Measurements from ENCODE around the gene LHPP. TPM values are rescaled to one million over a fixed set of nuclear protein-coding genes. Genes with fewer than 3 reads are reported as not detected.

LHPP gene, protein sequence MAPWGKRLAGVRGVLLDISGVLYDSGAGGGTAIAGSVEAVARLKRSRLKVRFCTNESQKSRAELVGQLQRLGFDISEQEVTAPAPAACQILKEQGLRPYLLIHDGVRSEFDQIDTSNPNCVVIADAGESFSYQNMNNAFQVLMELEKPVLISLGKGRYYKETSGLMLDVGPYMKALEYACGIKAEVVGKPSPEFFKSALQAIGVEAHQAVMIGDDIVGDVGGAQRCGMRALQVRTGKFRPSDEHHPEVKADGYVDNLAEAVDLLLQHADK
- 10 to 100 TPM; 11.1 to 15.1 TPM for total RNA-seq

DNA sequence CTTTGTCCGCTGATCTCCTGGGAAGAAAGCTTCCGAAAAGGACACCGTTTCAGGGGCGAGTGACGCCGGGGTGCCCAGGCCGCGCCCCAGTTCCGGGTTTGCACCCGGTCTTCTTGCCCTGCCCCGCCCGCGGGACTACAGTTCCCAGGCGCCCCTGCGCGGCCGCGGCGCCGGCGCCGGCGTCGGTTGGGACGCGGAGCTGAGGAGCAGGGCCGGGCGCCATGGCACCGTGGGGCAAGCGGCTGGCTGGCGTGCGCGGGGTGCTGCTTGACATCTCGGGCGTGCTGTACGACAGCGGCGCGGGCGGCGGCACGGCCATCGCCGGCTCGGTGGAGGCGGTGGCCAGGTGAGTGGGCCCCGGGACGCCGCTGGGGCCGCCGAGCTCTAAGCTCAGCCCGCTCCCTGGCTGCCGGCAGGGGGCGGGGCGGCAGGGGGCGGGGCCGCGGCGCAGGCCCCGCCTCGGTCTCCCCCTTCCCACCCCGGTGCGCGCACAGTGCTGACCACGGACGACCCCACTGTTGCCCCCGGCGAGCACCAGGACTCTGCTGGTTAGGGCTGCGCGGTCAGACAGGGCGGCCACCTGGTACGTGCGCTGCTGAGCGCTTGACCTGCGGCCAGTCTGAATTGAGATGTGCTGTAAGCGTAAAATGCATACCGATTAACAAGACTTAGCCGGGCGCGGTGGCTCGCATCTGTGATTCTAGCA lies at the start of gene LHPP:
Gene LHPP (plus strand): TSS at position 182 of the 706 bp plus-strand sequence. CDS start 40 bp downstream, at position 222.
- TF ChIP-seq CTCF (IDR thresholded peaks at IDR 0.05): peak; percentile 29
- peak; percentile 95 for ATAC-seq
- Mint-ChIP-seq H3K27ac (peak within 1 kb of the TSS; percentile 96), H3K27me3 (peaks cover 5% of the 10 kb centered on the region), H3K36me3 (ENCODE audit: low read depth) (no peaks in the 10 kb centered on the region), H3K4me3 (peak within 1 kb of the TSS; percentile 72), H3K4me1 (ENCODE audit: low read depth) (peaks cover 32% of the 10 kb centered on the region), H3K9me3 (no peaks in the 10 kb centered on the region)
- DNase-seq: peak; percentile 90
- intact Hi-C loops (cut with micrococcal nuclease): no loop called here
- POLR2A ChIA-PET: interaction anchor here (1.2 to 3.3 kb wide), 5 partner anchors 10 to 44 kb away, joined by 3 to 14 read pairs (median 5); partner anchors contain the start of genes NKX1-2 and OAT
- CTCF ChIA-PET: interaction anchor here (0.7 to 1.4 kb wide), 4 partner anchors 11 to 73 kb away, joined by 3 to 10 read pairs (median 3); no protein-coding TSS in a partner anchor

DNA sequence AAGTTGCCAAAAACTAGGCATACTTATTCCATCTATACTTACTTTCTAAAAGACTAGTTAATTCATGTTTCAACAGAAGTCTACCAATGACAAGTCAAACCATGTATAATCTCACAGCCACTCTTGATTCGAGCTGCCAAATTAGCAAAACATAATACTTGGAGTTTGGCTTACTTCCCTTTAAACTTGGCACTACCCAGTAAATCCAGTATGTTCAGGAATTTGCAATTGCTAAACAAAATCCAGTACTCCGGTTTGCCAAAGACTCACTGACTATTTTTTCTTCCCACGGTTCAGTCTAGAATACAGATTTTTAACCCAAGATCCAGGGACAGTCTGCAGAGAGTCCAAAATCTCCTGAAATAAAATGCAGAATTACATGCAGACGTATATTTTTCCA lies 47.5 kb upstream of the LHPP start:
- ChIA-PET POLR2A (no interaction called here), CTCF (interaction anchor here (0.6 to 4.8 kb wide), 5 partner anchors 10 to 419 kb away, joined by 3 to 45 read pairs (median 4); no protein-coding TSS in a partner anchor)
- Mint-ChIP-seq H3K9me3 (no peaks in the 10 kb centered on the region), H3K36me3 (ENCODE audit: low read depth) (peaks cover 13% of the 10 kb centered on the region), H3K27me3 (no peaks in the 10 kb centered on the region), H3K27ac (no peak overlapping the region), H3K4me3 (no peak overlapping the region), H3K4me1 (ENCODE audit: low read depth) (peaks cover 13% of the 10 kb centered on the region)
- intact Hi-C loops (cut with micrococcal nuclease): no loop called here
- ATAC-seq: no peak
- DNase-seq: no peak
- no peak for TF ChIP-seq CTCF (IDR thresholded peaks at IDR 0.05)

DNA sequence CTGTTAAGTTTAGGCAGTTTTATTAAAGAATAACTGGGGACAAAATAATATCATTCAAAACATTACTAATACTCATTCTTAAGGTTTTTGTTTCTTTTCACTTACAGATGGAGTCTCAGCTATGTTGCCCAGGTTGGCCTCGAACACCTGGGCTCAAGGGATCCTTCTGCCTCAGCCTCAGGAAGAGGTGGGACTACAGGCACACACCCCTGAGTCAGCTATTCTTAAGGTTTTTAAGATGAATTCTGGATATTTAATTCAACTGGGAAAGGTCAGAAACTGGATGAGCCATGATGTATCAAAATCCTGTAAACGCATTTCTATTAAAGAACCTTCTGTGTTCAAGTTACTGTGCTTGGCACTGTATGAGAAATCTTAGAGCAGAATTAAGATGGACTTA lies 46.4 kb upstream of the LHPP start:
- CTCF ChIA-PET: interaction anchor here (4.2 to 4.8 kb wide), 2 partner anchors 11 to 25 kb away, joined by 27 to 45 read pairs; no protein-coding TSS in a partner anchor
- Mint-ChIP-seq H3K4me3 (no peak overlapping the region), H3K36me3 (ENCODE audit: low read depth) (peaks cover 8% of the 10 kb centered on the region), H3K27ac (no peak overlapping the region), H3K4me1 (ENCODE audit: low read depth) (peaks cover 16% of the 10 kb centered on the region), H3K9me3 (no peaks in the 10 kb centered on the region), H3K27me3 (peaks cover under 1% of the 10 kb centered on the region)
- intact Hi-C loops (cut with micrococcal nuclease): no loop called here
- ATAC-seq (no peak), DNase-seq (no peak)
- POLR2A ChIA-PET: no interaction called here
- no peak for TF ChIP-seq CTCF (IDR thresholded peaks at IDR 0.05)

GRCh38 chr10:124416733-124417132 lies 44.9 kb upstream of the LHPP start:
- H3K27me3 Mint-ChIP-seq: peaks cover 2% of the 10 kb centered on the region
- intact Hi-C loops (cut with micrococcal nuclease): no loop called here
- DNase-seq (no peak), ATAC-seq (no peak)
- peak overlapping the region; percentile 27 for H3K4me3 Mint-ChIP-seq
- peaks cover 16% of the 10 kb centered on the region for H3K4me1 Mint-ChIP-seq (ENCODE audit: low read depth)
- TF ChIP-seq CTCF (IDR thresholded peaks at IDR 0.05): no peak
- peaks cover 5% of the 10 kb centered on the region for H3K36me3 Mint-ChIP-seq (ENCODE audit: low read depth)
- ChIA-PET CTCF (interaction anchor here (1.0 to 1.4 kb wide), 3 partner anchors 8 to 21 kb away, joined by 3 to 5 read pairs (median 3); no protein-coding TSS in a partner anchor), POLR2A (interaction anchor here (2.5 kb wide), 1 partner anchor 45 kb away, joined by 10 read pairs; the partner anchor contains the start of gene LHPP)
- H3K9me3 Mint-ChIP-seq: no peaks in the 10 kb centered on the region
- H3K27ac Mint-ChIP-seq: no peak overlapping the region

All from activated CD8-positive, alpha-beta T cell treated with anti-CD3 and anti-CD28 coated beads for 36 hours (primary cell).